SK-N-SH treated with all-trans-retinoic acid at 6 μM for 48 hours (cell line): ENCODE results near the gene GRIN1.

Experiments used
- ATAC-seq: fragments of 200-7000 bp; cut with Tn5 transposase; 3 replicates; pipeline ENCODE4 v1.9.1; 2020; ENCODE audit warnings: mild to moderate bottlenecking, moderate library complexity
- ARNTL ChIP-seq: fragments of 450-650 bp; formaldehyde crosslinking; IDR thresholded peaks from 2 replicates; pipeline ENCODE4 v1.5.0; 2020; ENCODE audit warnings: low read depth, mild to moderate bottlenecking, moderate library complexity, borderline replicate concordance
- BACH2 ChIP-seq: fragments of 250-450 bp; sonication (Bioruptor Pico); IDR thresholded peaks from 2 replicates; pipeline ENCODE4 v1.9.0; 2021; ENCODE audit warnings: mild to moderate bottlenecking, borderline replicate concordance
- CREB5 ChIP-seq: fragments of 250-450 bp; sonication (Bioruptor Pico); IDR thresholded peaks from 2 replicates; pipeline ENCODE4 v1.5.1; 2020; ENCODE audit warnings: low read depth, mild to moderate bottlenecking, moderate library complexity
- CSDC2 ChIP-seq: fragments of 250-450 bp; sonication (Bioruptor Pico); IDR thresholded peaks from 2 replicates; pipeline ENCODE4 v1.5.0; 2020; ENCODE audit warnings: mild to moderate bottlenecking, moderate library complexity
- CSRNP3 ChIP-seq: fragments of 250-450 bp; sonication (Bioruptor Pico); IDR thresholded peaks from 2 replicates; pipeline ENCODE4 v1.5.1; 2021; ENCODE audit warnings: mild to moderate bottlenecking, moderate library complexity
- ESRRG ChIP-seq: fragments of 250-450 bp; sonication (Bioruptor Pico); IDR thresholded peaks from 2 replicates; pipeline ENCODE4 v1.6.1; 2021; ENCODE audit warnings: mild to moderate bottlenecking
- GLIS3 ChIP-seq: fragments of 250-450 bp; sonication (Bioruptor Pico); IDR thresholded peaks from 2 replicates; pipeline ENCODE4 v1.5.0; 2020; ENCODE audit warnings: mild to moderate bottlenecking, moderate library complexity
- ISL1 ChIP-seq: fragments of 250-450 bp; sonication (Bioruptor Pico); IDR thresholded peaks from 2 replicates; pipeline ENCODE4 v2.1.2; 2022; ENCODE audit warnings: mild to moderate bottlenecking, moderate library complexity
- OSR1 ChIP-seq: fragments of 250-450 bp; sonication (Bioruptor Pico); IDR thresholded peaks from 2 replicates; pipeline ENCODE4 v1.8.0; 2022; ENCODE audit warnings: moderate library complexity, mild to moderate bottlenecking, inconsistent platforms
- PATZ1 ChIP-seq: fragments of 250-450 bp; sonication (Bioruptor Pico); IDR thresholded peaks from 2 replicates; pipeline ENCODE4 v1.8.0; 2020; ENCODE audit warnings: mild to moderate bottlenecking, moderate library complexity, borderline replicate concordance
- POU6F1 ChIP-seq: fragments of 250-450 bp; sonication (Bioruptor Pico); IDR thresholded peaks from 2 replicates; pipeline ENCODE4 v1.8.0; 2021; ENCODE audit warnings: low read depth, mild to moderate bottlenecking, moderate library complexity, borderline replicate concordance
- RARB ChIP-seq: fragments of 250-450 bp; sonication (Bioruptor Pico); IDR thresholded peaks from 2 replicates; pipeline ENCODE4 v1.8.0; 2021; ENCODE audit warnings: mild to moderate bottlenecking, moderate library complexity
- SNAI2 ChIP-seq: fragments of 250-450 bp; sonication (Bioruptor Pico); IDR thresholded peaks from 2 replicates; pipeline ENCODE4 v1.5.0; 2020; ENCODE audit warnings: mild to moderate bottlenecking, moderate library complexity
- TCF4 ChIP-seq: fragments of 250-450 bp; sonication (Bioruptor Pico); IDR thresholded peaks from 2 replicates; pipeline ENCODE4 v1.8.0; 2021; ENCODE audit warnings: mild to moderate bottlenecking, moderate library complexity, borderline replicate concordance
- TOX ChIP-seq: fragments of 250-450 bp; sonication (Bioruptor Pico); IDR thresholded peaks from 2 replicates; pipeline ENCODE4 v1.8.0; 2021; ENCODE audit warnings: mild to moderate bottlenecking, moderate library complexity, borderline replicate concordance
- ZC3H10 ChIP-seq: fragments of 250-450 bp; sonication (Bioruptor Pico); IDR thresholded peaks from 2 replicates; pipeline ENCODE4 v1.5.1; 2021; ENCODE audit warnings: mild to moderate bottlenecking, moderate library complexity
- ZFP3 ChIP-seq: fragments of 250-450 bp; sonication (Bioruptor Pico); IDR thresholded peaks from 2 replicates; pipeline ENCODE4 v1.5.0; 2020; ENCODE audit warnings: mild to moderate bottlenecking, moderate library complexity
- ZFP30 ChIP-seq: fragments of 450-650 bp; formaldehyde crosslinking; IDR thresholded peaks from 2 replicates; pipeline ENCODE4 v1.5.0; 2022; ENCODE audit warnings: mild to moderate bottlenecking, moderate library complexity
- ZNF565 ChIP-seq: fragments of 450-650 bp; formaldehyde crosslinking; conservative IDR thresholded peaks from 2 replicates; pipeline ENCODE4 v1.5.0; 2020; ENCODE audit warnings: low read depth, mild to moderate bottlenecking, moderate library complexity
- ZNF70 ChIP-seq: fragments of 450-650 bp; formaldehyde crosslinking; IDR thresholded peaks from 2 replicates; pipeline ENCODE4 v1.5.0; 2020; ENCODE audit warnings: mild to moderate bottlenecking, moderate library complexity
- ZNF8 ChIP-seq: fragments of 450-650 bp; formaldehyde crosslinking; IDR thresholded peaks from 2 replicates; pipeline ENCODE4 v1.5.0; 2020; ENCODE audit warnings: mild to moderate bottlenecking, moderate library complexity

Gene GRIN1

GRCh38 chr9:137160054-137160425 is 21.1 kb downstream of the GRIN1 start:
- no peak for ATAC-seq
- TF ChIP-seq POU6F1 (CRISPR knock-in tag) (no peak), ZFP3 (CRISPR knock-in tag) (no peak), TCF4 (CRISPR knock-in tag) (no peak), CSRNP3 (CRISPR knock-in tag) (no peak), ZNF70 (CRISPR knock-in tag) (no peak), ZNF565 (no peak), PATZ1 (CRISPR knock-in tag) (no peak), SNAI2 (CRISPR knock-in tag) (no peak), ZC3H10 (CRISPR knock-in tag) (no peak), CREB5 (CRISPR knock-in tag) (no peak)

- no peak for TF ChIP-seq ZFP30 (CRISPR knock-in tag)
- no peak for TF ChIP-seq CSRNP3 (CRISPR knock-in tag)
- TF ChIP-seq CSDC2 (CRISPR knock-in tag): no peak
- no peak for TF ChIP-seq BACH2 (CRISPR knock-in tag)
- TF ChIP-seq ZNF8 (CRISPR knock-in tag): no peak
- TF ChIP-seq OSR1: no peak
- no peak for TF ChIP-seq ISL1 (CRISPR knock-in tag)
- no peak for TF ChIP-seq SNAI2 (CRISPR knock-in tag)
- TF ChIP-seq RARB (CRISPR knock-in tag): no peak
- TF ChIP-seq GLIS3 (CRISPR knock-in tag): no peak
- no peak for ATAC-seq
These were observed 22.0 kb downstream of the GRIN1 start for GRCh38 chr9:137160716-137161557.

- ATAC-seq: no peak
- TF ChIP-seq TOX (CRISPR knock-in tag): no peak
- TF ChIP-seq ZC3H10 (CRISPR knock-in tag): no peak
- no peak for TF ChIP-seq ZFP3 (CRISPR knock-in tag)
- no peak for TF ChIP-seq CSDC2 (CRISPR knock-in tag)
- TF ChIP-seq OSR1: no peak
- no peak for TF ChIP-seq ARNTL (CRISPR knock-in tag)
- TF ChIP-seq POU6F1 (CRISPR knock-in tag): no peak
- TF ChIP-seq ZNF70 (CRISPR knock-in tag): no peak
- TF ChIP-seq CSRNP3 (CRISPR knock-in tag): no peak
- no peak for TF ChIP-seq ESRRG
- no peak for TF ChIP-seq BACH2 (CRISPR knock-in tag)
- no peak for TF ChIP-seq CREB5 (CRISPR knock-in tag)
These were observed 22.9 kb downstream of the GRIN1 start for GRCh38 chr9:137161558-137162486.
